ENCODE measurements around the gene TMEM190.

TMEM190 gene

GRCh38 chr19:55360902-55361301 is 15.7 kb upstream of the TMEM190 start:
- Histone ChIP-seq H3K4me3 (no peak overlapping the region), H3K27ac (no peak overlapping the region)
- TF ChIP-seq CTCF (IDR thresholded peaks at IDR 0.05), result no peak
- no peak for DNase-seq (ENCODE audit: low spot score)

GRCh38 chr19:55362174-55362989 is 14.2 kb upstream of the TMEM190 start:
- Histone ChIP-seq H3K27ac (no peak overlapping the region), H3K4me3 (no peak overlapping the region)
- TF ChIP-seq CTCF (IDR thresholded peaks at IDR 0.05), result no peak
- DNase-seq (ENCODE audit: low spot score), result no peak

- Histone ChIP-seq H3K4me3 (no peak within 1 kb of the TSS), H3K27ac (no peak within 1 kb of the TSS)
- no peak for TF ChIP-seq CTCF (IDR thresholded peaks at IDR 0.05)
- no peak for DNase-seq (ENCODE audit: low spot score)
Measured at GRCh38 chr19:55362990-55363716, 13.5 kb upstream of the TMEM190 start, which contains the start of gene GARIN5B. GARIN5B (minus strand) TSS chr19:55363260; CDS start chr19:55363066, 194 bp downstream.

GRCh38 chr19:55365245-55365644 is 11.4 kb upstream of the TMEM190 start:
- Histone ChIP-seq H3K4me3 (no peak overlapping the region), H3K27ac (no peak overlapping the region)
- no peak for DNase-seq (ENCODE audit: low spot score)
- TF ChIP-seq CTCF (IDR thresholded peaks at IDR 0.05), result no peak

GRCh38 chr19:55365964-55366363 is 10.7 kb upstream of the TMEM190 start:
- Histone ChIP-seq H3K4me3 (no peak overlapping the region), H3K27ac (no peak overlapping the region)
- no peak for TF ChIP-seq CTCF (IDR thresholded peaks at IDR 0.05)
- no peak for DNase-seq (ENCODE audit: low spot score)

DNA sequence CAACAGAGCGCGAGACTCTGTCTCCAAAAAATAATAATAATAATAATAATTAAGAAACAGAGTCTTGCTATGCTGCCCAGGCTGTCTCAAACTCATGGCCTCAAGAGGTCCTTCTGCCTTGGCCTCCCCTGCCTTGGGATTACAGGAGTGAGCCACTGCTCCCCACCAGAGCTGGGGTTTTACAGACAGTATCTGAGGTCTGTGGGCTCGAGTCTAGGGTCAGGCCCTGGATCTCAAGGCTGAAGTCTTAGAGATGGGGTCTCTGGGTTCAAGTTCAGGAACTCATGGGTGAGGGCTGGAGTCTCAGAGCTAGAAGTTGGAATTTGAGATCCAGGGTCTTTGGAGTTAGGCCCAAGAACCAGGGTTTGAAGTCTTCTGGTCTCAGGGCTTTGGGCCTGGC is 9.8 kb upstream of the TMEM190 start:
- TF ChIP-seq CTCF (IDR thresholded peaks at IDR 0.05), result no peak
- H3K27ac ChIP-seq, result no peak overlapping the region
- no peak overlapping the region for H3K4me3 ChIP-seq
- DNase-seq (ENCODE audit: low spot score), result no peak

All from coronary artery (tissue), 2 donors.